ENCODE results near the gene KRTAP7-1.

KRTAP7-1 gene

GRCh38 chr21:30829659-30830058, at the start of gene KRTAP7-1:
Gene KRTAP7-1, minus strand, starts transcription at chr21:30829759. Its CDS starts 61 bp downstream, at chr21:30829698.
- DNase-seq (ENCODE audit: low read depth, low spot score), result no peak

- DNase-seq (ENCODE audit: low read depth, low spot score), result no peak
These were observed 45.0 kb upstream of the KRTAP7-1 start for GRCh38 chr21:30874526-30874925.

DNA sequence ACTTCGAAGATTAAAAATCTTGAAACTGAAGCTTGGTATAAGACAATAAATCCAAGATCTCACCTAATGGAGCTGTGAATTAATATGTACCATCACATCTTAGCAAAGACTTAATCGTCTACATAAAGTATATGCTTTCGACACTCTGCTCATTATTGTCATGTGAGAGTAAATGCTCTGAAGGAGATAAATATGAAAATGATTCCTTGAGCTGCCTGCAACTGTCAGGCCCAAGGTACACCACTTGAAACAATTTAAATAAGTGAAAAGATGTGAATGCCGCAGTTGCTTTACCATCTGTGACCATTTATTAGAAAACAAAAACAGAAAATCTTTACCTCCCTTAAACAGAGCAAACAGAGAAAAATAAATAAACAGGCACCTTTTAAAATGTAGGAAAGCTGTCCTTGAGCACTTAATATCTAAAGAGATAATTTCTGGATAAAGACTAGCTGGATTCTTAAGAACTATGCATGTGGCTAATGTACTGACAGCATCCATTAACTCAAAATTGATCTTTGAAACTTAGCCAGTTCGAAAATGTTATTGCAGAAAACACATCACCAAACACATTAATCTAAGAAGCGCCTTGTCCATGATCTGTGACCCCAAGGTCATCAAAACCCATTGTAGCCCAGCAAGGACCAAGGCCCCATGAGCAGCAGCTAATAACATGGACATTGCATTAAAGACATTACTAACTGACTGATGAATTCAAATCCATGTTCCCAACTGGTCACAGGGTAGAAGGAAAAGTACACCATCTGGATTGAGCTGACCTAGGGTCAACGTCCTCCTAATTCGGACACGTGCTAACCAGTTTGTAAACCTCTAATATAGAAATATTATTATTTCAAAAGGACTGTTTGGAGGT, 18.3 kb upstream of the KRTAP7-1 start:
- no peak for DNase-seq (ENCODE audit: low read depth, low spot score)

DNA sequence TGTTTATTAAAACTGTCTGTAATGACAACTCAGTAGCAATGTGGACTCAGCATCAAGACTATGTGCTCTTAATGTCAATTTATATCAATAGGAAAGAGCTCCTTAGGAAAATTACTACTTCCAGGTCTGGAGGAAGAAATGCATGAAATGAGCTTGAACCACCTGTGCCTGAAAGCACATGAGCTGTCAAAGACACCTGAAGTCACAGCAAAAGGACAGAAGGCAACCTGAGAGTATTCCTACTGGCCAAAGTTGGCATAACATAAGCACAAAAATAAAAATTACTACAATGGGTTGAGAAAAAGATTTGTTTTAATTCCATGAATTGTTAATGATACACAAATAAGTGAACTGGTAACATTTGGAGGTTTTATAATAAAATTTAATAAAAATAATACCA, 13.4 kb upstream of the KRTAP7-1 start:
- no peak for DNase-seq (ENCODE audit: low read depth, low spot score)

GRCh38 chr21:30839304-30839703, 9.7 kb upstream of the KRTAP7-1 start:
- peak; percentile 3 for DNase-seq (ENCODE audit: low read depth, low spot score)

DNA sequence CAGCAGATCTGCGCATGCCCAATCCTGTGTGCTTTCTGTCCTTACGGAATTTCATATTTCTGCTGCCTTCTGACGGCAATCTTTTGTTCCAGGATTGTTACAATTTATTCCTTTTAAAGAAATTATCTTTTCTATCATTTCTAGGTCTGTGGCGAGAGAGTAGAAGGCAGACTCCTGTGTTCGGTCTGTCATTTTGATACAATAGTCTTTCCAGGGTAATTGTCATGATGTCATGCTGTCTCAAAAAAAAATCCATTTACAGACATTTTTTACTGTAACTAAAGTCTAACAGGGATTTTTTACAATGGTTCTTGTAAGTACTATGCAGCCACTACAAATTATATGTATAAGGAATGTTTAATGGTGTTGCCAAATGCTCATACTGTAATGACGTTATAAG, 9.0 kb upstream of the KRTAP7-1 start:
- no peak for DNase-seq (ENCODE audit: low read depth, low spot score)

- DNase-seq (ENCODE audit: low read depth, low spot score), result peak; percentile 3
These were observed 1.7 kb upstream of the KRTAP7-1 start for GRCh38 chr21:30831194-30831765.

DNA sequence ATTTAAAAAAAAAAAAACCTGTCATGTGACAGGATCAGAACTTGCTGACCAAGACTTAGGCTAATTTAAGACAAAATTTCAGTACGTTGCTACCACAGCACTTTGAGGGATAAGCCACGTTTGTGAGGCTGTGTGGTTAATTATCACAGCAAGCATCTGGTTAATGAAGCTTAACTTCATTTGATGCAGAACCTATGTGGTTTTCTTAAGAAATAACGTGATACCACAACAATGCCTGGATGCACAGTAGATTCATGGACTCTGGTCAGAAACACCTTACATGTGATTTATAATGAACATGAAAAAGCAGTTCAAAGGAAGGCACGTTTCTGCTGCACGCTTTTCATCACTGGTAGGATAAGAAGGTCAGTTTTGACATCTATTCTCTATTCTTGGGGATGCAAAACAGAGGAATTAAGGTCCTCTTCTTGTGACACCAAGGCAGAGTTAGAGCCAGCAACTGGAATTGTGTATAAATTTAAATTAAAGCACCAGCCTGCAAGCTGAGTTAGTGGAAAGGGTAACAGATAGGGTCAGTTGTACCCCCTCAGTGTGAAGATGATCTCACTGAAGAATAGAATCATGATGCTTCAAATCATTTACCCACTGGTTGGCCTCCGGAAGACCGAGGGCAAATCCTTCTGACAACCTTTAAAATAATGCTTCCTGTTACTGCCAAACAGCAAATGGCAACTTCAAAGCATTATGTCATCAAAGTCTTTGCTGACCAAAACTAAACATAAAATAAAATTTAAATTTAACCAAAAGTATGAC, 10.5 kb downstream of the KRTAP7-1 start:
- no peak for DNase-seq (ENCODE audit: low read depth, low spot score)

- DNase-seq (ENCODE audit: low read depth, low spot score), result no peak
These were observed 16.4 kb downstream of the KRTAP7-1 start, which contains the start of gene KRTAP8-1 for GRCh38 chr21:30813174-30813573. Gene KRTAP8-1, minus strand, starts transcription at chr21:30813274. Its CDS starts 54 bp downstream, at chr21:30813220.

GRCh38 chr21:30800605-30801004, 29.0 kb downstream of the KRTAP7-1 start:
- no peak for DNase-seq (ENCODE audit: low read depth, low spot score)

GRCh38 chr21:30793581-30794314, 35.8 kb downstream of the KRTAP7-1 start:
- no peak for DNase-seq (ENCODE audit: low read depth, low spot score)

DNA sequence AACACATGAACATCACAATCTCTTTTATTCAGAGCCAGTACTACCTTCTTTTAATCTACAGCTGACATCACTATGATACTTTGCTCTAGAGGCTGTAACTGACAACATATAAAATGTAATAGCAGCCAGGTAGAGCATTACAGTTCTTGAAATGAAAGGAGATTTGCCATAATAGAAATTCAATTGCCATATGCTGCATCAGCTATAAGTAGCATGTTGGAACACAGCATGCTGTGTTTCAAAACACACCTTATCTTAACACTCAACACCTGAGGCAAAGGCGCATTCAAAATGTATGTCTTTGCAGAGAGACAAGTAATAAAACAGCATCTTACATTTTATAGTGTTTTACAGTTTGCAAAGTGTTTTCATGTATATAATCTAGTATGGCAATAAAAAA, 50.3 kb downstream of the KRTAP7-1 start:
- DNase-seq (ENCODE audit: low read depth, low spot score), result no peak

Measured in ELF-1 (cell line).